ENCODE results near the gene NOTCH4.

- TF ChIP-seq NFYB (IDR thresholded peaks at IDR 0.05; ENCODE audit: extremely low read depth, insufficient read length) (no peak), HDAC2 (IDR thresholded peaks at IDR 0.05) (no peak), GABPA (tag; conservative IDR thresholded peaks at IDR 0.05; ENCODE audit: low read depth) (no peak), ZBTB7A (IDR thresholded peaks at IDR 0.05; ENCODE audit: borderline replicate concordance, control insufficient read depth, low read depth, low read length) (peak; percentile 93), CREB1 (IDR thresholded peaks at IDR 0.05) (no peak), CREB1 (CRISPR knock-in tag; IDR thresholded peaks at IDR 0.05) (no peak), RBBP5 (IDR thresholded peaks at IDR 0.05; ENCODE audit: borderline replicate concordance, insufficient read depth, low read length, poor library complexity, severe bottlenecking) (no peak), RFX7 (CRISPR knock-in tag; IDR thresholded peaks at IDR 0.05) (no peak), TRIM28 (IDR thresholded peaks at IDR 0.05) (no peak)
Measured at GRCh38 chr6:32255199-32256153, 31.6 kb upstream of the NOTCH4 start.

All from K562 (cell line).